ENCODE measurements around the gene ADAMTSL5.
"Not testable (repeated sequence)": the region's sequence is repeated elsewhere in the genome, so short reads cannot be mapped to it uniquely, and the experiment has no call there.

Gene ADAMTSL5

GRCh38 chr19:1511318-1512317, 1.2 kb downstream of the ADAMTSL5 start:
- DNase-seq = no peak

DNA sequence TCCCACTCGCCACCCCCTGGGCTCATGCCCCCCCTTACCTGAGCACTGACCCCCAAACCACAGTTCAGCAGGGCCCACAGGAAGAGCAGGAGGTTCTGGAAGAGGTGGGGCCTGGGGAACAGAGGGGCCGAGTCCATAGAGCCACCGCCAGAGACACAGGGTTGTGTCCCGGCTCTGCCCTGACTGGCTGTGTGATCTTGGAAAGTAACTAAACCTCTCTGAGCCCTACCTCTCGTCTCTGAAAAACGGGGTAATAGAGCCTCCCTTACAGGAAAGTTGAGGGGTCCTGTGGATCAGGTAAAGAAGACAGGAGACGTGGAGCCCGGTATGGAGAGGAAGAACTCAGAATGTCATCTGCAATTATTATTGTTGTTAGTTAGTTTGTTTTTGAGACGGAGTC, 2.0 kb downstream of the ADAMTSL5 start:
- no peak for DNase-seq

DNA sequence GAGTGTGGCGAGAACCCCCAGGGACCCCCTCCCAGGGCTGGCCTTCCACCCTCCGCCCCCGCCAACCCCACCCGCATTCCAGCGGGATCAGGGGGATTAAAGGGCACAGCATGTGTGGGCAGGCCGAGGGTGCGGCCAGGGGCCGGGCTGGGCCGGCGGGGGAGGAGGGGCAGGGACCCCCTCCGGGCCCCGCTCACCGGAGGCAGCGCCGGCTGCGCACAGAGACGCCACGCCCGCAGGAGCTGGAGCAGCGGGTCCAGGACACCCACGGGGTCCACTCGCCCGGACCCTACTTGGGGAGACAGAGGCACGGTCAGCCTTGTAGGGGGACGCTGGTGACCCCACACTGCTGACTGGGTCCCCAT, 2.4 kb downstream of the ADAMTSL5 start:
- no peak for DNase-seq

GRCh38 chr19:1509602-1510441, 3.0 kb downstream of the ADAMTSL5 start:
- no peak for DNase-seq

DNA sequence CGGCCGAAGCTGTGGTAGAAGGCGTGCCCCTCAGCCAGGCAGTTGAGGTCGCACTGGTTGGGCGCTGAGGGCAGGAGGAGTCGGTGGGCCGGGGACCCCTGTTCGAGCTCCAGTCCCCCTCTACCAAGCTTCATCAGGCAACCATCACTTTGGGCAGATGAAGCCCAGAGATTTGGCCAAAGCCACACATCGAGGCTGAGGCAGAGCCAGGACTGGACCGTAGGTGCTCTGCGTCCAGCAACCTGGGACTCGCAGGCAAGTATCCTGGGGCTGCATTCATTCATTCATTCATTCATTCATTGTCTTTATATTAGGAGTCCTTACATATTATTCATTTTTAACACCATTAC, 4.3 kb downstream of the ADAMTSL5 start:
- no peak for DNase-seq

- peak; percentile 91 to 93 for DNase-seq
Measured at GRCh38 chr19:1507763-1508506, 4.9 kb downstream of the ADAMTSL5 start.

- no peak for DNase-seq
Measured at GRCh38 chr19:1507192-1507660, 5.6 kb downstream of the ADAMTSL5 start.

- no peak for DNase-seq
Measured at GRCh38 chr19:1505991-1506881, 6.6 kb downstream of the ADAMTSL5 start.

GRCh38 chr19:1505012-1505411, 7.8 kb downstream of the ADAMTSL5 start:
- DNase-seq = no peak

- no peak for DNase-seq
Measured at GRCh38 chr19:1503925-1504773, 8.7 kb downstream of the ADAMTSL5 start.

DNA sequence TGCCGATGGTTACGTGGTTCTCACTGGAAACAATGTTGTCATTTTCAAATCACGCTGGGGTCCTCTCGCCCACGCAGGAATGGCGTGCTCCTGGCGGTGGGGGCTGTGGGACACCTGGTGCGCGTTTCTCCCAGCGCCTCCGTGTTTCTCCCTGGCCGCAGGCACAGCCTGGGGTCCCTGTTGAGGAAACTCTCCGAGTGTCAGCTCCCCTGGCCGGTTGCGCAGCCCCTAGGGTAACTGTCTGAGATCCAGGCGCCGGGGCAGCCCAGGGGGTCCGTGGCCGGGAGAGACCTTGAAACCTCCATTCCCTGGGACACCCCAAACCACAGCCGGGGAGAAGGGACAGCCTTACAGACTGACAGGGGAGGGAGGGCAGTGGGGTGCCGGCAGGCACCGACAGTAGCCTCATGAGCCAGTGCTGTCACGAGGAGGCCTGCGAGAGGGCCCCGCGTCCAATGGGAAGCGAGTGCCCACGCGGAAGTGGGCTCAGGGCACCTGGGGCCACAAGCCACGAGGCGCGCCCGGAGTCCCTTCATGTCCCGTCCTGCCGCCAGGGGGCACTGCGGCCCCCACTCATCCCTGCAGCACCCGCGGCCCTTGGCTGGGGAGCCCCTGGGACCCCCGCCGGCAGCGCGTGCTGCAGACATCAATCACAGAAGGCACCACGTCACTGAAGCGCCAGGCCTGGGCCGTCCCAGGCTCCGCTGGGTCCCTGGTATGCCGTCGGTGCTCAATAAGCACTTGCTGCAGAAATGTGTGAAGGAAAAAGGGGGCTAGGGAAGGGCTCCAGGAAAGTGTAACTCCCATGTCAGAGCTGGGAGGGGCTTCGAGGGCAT, 9.5 kb downstream of the ADAMTSL5 start:
- DNase-seq = no peak

DNA sequence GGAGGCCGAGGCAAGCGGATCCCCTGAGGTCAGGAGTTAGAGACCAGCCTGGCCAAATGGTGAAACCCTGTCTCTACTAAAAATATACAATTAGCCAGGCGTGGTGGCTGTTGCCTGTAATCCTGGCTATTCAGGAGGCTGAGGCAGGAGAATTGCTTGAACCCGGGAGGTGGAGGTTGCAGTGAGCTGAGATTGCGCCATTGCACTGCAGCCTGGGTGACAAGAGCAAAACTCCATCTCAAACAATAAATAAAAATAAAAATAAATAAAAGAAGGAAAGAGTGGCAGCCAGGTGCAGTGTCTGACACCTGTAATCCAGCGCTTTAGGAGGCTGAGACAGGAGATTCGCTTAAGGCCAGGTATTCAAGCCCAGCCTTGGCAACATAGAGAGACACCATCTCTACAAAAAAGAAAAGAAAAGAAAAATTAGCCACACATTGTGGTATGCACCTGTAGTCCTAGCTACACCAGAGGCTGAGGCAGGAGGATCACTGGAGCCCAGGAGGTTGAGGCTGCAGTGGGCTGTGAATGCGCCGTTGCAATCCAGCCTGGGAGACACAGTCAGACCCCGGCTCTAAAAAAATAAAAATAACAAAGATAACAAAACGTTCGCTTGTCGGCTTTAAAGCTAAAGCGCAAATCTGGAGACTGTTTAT, 10.3 kb downstream of the ADAMTSL5 start:
- DNase-seq = no peak

DNA sequence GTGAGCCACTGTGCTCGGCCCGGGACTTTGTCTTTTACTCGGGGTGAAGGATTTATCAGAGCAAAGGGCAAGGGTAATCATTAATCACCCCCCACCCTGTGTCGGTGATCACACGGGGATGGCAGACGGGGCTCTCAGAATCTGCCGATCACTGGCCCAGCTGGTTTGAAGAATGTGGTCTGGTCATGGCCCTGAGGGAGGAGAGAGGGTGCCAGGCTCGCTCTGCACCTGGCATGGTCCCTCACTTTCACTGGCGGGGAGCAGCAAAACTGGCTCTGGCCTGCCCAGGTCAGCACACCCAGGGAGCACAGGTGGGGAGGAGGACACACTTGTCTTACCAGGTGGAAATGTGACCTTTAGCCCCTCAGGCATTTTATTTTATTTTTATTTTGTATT, 11.6 kb downstream of the ADAMTSL5 start:
- no peak for DNase-seq

DNA sequence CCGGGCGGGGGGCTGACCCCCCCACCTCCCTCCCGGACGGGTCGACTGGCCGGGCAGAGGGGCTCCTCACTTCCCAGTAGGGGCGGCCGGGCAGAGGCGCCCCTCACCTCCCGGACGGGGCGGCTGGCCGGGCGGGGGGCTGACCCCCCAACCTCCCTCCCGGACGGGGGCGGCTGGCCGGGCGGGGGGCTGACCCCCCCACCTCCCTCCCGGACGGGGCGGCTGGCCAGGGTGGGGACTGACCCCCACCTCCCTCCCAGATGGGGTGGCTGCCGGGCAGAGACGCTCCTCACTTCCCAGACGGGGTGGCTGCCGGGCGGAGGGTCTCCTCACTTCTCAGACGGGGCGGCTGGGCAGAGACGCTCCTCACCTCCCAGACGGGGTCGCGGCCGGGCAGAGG, 13.6 kb downstream of the ADAMTSL5 start:
- not testable (repeated sequence) for DNase-seq

DNA sequence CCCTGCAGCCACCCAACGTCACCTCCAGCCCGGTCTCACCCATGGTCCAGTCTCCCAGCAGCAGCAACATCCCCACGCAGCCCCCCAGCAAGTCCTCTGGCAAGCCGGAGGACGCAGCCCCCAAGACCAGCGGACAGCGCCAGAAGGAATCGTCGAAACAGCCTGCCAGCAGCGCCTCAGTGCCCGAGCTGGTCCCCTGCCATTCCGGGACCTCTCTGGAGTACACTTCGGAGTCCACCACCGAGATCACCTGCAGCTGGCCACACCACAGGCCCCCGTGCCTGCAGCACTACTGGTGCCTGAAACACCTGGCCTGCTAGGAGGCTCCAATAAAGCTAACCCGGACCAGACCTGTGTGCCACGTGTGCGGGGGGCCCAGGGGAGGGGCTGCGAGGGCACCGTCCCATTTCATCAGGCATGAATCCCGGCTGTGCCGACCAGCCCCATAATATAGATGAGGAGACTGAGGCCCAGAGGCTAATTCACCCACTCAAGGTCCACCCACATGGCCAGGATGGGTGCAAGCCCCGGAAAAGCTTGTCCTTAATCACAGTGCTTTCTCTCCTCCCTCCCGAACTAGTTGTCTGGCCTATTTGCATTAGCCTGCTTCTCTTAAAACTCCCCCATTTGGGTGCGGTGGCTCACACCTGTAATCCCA, 15.1 kb downstream of the ADAMTSL5 start:
- no peak for DNase-seq

DNA sequence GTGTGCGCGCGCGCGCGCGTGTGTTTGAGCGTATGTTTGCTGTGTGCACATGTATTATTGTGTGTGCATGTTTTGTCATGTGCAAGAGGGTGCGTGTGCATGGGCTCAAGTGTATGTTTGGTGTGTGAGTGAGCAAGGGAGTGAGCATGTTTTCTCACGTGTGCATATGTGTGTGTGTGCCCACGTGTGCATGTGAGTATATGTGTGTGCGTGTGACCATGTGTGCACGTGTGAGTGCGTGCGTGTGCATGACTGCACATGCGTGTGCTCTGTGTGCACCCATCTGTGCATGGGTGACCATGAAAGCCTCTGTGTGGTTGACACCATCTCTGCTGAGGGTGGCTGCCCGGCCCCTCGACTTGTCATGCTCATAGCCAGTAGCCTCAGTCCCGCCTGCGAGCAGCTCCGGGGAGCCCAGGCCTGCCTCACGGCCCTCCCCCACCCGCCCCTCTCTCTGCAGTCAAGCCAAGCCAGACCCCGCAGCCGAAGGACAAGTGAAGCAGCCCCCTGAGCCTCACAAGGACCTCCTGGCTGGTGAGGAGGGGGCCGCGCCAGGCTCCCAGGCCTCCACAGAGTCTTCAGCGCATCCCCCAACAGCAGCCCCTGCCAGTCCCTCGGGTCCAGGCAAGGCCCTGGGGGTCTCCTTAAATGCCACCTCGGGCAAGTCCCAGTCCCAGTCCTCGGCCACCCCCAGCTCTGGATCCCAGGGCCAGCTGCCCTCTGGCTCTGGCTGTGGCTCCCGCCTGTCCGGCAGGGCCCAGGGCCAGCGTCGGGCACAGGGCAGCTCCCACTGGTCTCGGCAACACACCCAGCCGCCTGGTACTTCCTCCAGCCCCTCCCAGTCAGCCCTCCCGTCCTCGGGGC, 15.9 kb downstream of the ADAMTSL5 start:
- DNase-seq = no peak

GRCh38 chr19:1495799-1496713, 16.8 kb downstream of the ADAMTSL5 start:
- no peak for DNase-seq

Measured in NCI-H2081 (cell line).